HepG2 (cell line): ENCODE measurements around the gene IFRD1. TPM values are rescaled to one million over a fixed set of nuclear protein-coding genes. Genes with fewer than 3 reads are reported as not detected.
A peak's percentile ranks its signal among the peaks of the same experiment; 100 is the strongest.

Experiments used
- ATAC-seq: fragments of 200-7000 bp; cut with Tn5 transposase; 3 replicates; pipeline ENCODE4 v1.9.1; 2020; ENCODE audit warnings: mild to moderate bottlenecking, moderate library complexity
- BruUV-seq: library from RNA; stranded (reverse); fragments of 400-500 nt; replicated peaks from 2 replicates; lab custom pipeline; 2021; lab: Mats Ljungman, UMichigan
- CTCF ChIA-PET: fragments of 300-600 bp; formaldehyde crosslinking; extraction: SDS; loops from one replicate; lab custom pipeline; 2021; ENCODE audit warnings: low total read pairs, inconsistent platforms, low intra/inter-chr PET ratio; lab: Yijun Ruan, JAX
- POLR2A ChIA-PET: fragments of 350-600 bp; sonication (Branson Sonifier 250); formaldehyde crosslinking; loops from one replicate; lab custom pipeline; 2020; ENCODE audit warnings: antibody characterized with exemption, inconsistent platforms; lab: Yijun Ruan, JAX
- DNase-seq: peaks from one replicate; pipeline ENCODE4 v3.0.0-alpha.2; 2015; ENCODE audit warnings: low spot score
- FAIRE-seq: peaks from 3 replicates; lab custom pipeline; 2011; peaks lifted over from hg19 to GRCh38; lab: Jason Lieb, UNC
- H2AFZ ChIP-seq: one replicate; pipeline ENCODE4 v1.6.1; 2011; ENCODE audit warnings: low read length, inconsistent platforms
- H3K27ac ChIP-seq: fragments of 300-600 bp; 3 replicates; pipeline ENCODE4 v1.8.0; 2011; ENCODE audit warnings: mixed run types, mild to moderate bottlenecking, mixed read lengths, low read length, inconsistent platforms; ENCODE audit not compliant: insufficient read depth; ENCODE audit errors: extremely low read length
- H3K27me3 ChIP-seq, 2 experiments: fragments of 200-600 bp in 1 of 2; 2 replicates in 1 of 2; 3 replicates in 1 of 2; pipeline versions ENCODE4 v1.6.0 to v1.8.0; 2011; ENCODE audit warnings: low read length in 2 of 2, mild to moderate bottlenecking in 2 of 2, moderate library complexity in 2 of 2, inconsistent platforms in 1 of 2; ENCODE audit not compliant: insufficient read depth in 2 of 2, control insufficient read depth in 1 of 2
- H3K36me3 ChIP-seq, 2 experiments: fragments of 200-600 bp in 1 of 2; replicated peaks in 1 of 2; 2 replicates in 1 of 2; 3 replicates in 1 of 2; pipeline versions ENCODE4 v1.5.1 to v1.8.0; 2011; ENCODE audit warnings: low read length in 2 of 2, inconsistent platforms in 1 of 2; ENCODE audit not compliant: insufficient read depth in 2 of 2, control insufficient read depth in 1 of 2
- H3K4me1 ChIP-seq: 2 replicates; pipeline ENCODE4 v1.5.1; 2012; ENCODE audit warnings: low read length, inconsistent platforms; ENCODE audit not compliant: insufficient read depth
- H3K4me2 ChIP-seq: 2 replicates; pipeline ENCODE4 v1.6.0; 2011; ENCODE audit warnings: low read depth, low read length, inconsistent platforms
- H3K4me3 ChIP-seq, 3 experiments: fragments of 200-600 bp in 1 of 3; sonication (generic), shearing (Covaris generic) in 1 of 3; replicated peaks in 1 of 3; 2 replicates each; pipeline ENCODE4 v1.5.1; 2011 to 2016; ENCODE audit warnings: low read length in 3 of 3, inconsistent platforms in 2 of 3, low read depth in 2 of 3, mild to moderate bottlenecking in 2 of 3, control low read depth in 1 of 3, mixed read lengths in 1 of 3; ENCODE audit not compliant: insufficient read depth in 1 of 3
- H3K79me2 ChIP-seq: one replicate; pipeline ENCODE4 v1.6.1; 2011; ENCODE audit warnings: low read length, inconsistent platforms; ENCODE audit not compliant: insufficient read depth
- H3K9ac ChIP-seq: 2 replicates; pipeline ENCODE4 v1.6.0; 2011; ENCODE audit warnings: mild to moderate bottlenecking, low read depth, low read length, inconsistent platforms; ENCODE audit not compliant: insufficient read depth
- H3K9me3 ChIP-seq: 2 replicates; pipeline ENCODE4 v1.5.1; 2012; ENCODE audit warnings: mild to moderate bottlenecking, low read length
- H4K20me1 ChIP-seq: 2 replicates; pipeline ENCODE4 v1.6.0; 2011; ENCODE audit warnings: inconsistent platforms, mild to moderate bottlenecking, low read length, moderate library complexity; ENCODE audit not compliant: insufficient read depth
- BRCA1 ChIP-seq: sonication (generic); formaldehyde crosslinking; IDR thresholded peaks from 2 replicates; pipeline ENCODE4 v1.4.0; 2020; ENCODE audit warnings: missing genetic modification reagents
- HNRNPK ChIP-seq: fragments of 200-400 bp; formaldehyde crosslinking; IDR thresholded peaks from 2 replicates; pipeline ENCODE4 v1.6.1; 2018; ENCODE audit warnings: low read length, low read depth, moderate library complexity, mild to moderate bottlenecking; ENCODE audit not compliant: poor library complexity, severe bottlenecking
- HNRNPUL1 ChIP-seq: fragments of 200-400 bp; formaldehyde crosslinking; IDR thresholded peaks from 2 replicates; pipeline ENCODE4 v1.6.1; 2017; ENCODE audit warnings: low read depth, mild to moderate bottlenecking, low read length, moderate library complexity
- POGZ ChIP-seq: sonication (generic); formaldehyde crosslinking; IDR thresholded peaks from 2 replicates; pipeline ENCODE4 v1.4.0; 2020; ENCODE audit warnings: mild to moderate bottlenecking, missing genetic modification reagents
- SIN3A ChIP-seq: IDR thresholded peaks from 2 replicates; pipeline ENCODE4 v1.6.1; 2011; ENCODE audit warnings: low read depth, mild to moderate bottlenecking, control low read depth, low read length, borderline replicate concordance
- SMYD3 ChIP-seq: sonication (generic); formaldehyde crosslinking; IDR thresholded peaks from 2 replicates; pipeline ENCODE4 v1.8.1; 2023; ENCODE audit warnings: mild to moderate bottlenecking, missing genetic modification reagents
- SP2 ChIP-seq: sonication (generic); formaldehyde crosslinking; IDR thresholded peaks from 2 replicates; pipeline ENCODE4 v1.5.1; 2020; ENCODE audit warnings: mild to moderate bottlenecking, missing genetic modification reagents
- TGIF2 ChIP-seq: IDR thresholded peaks from 2 replicates; pipeline ENCODE4 v1.6.1; 2016; ENCODE audit warnings: control low read depth, missing compliant biosample characterization
- ZFP37 ChIP-seq: sonication (generic); formaldehyde crosslinking; IDR thresholded peaks from 2 replicates; pipeline ENCODE4 v1.4.0; 2020; ENCODE audit warnings: missing genetic modification reagents, borderline replicate concordance
- ZNF644 ChIP-seq: IDR thresholded peaks from 2 replicates; pipeline ENCODE4 v1.6.1; 2016; ENCODE audit warnings: low read depth
- WGBS: methylation state at CpG from one replicate; pipeline ENCODE4 v1.1.6; 2017; ENCODE audit warnings: low lambda C conversion rate; 5-methylcytosine and 5-hydroxymethylcytosine counted together
- in situ Hi-C: cut with HindIII; loops from 2 replicates; pipeline ENCODE4 v1.10.0; 2017; ENCODE audit warnings: low pct_unique_long_range_greater_than_20kb; ENCODE audit not compliant: extremely low pct_ligation_motif_present
- intact Hi-C: fragments of 100-400 bp; cut with micrococcal nuclease; formaldehyde crosslinking; loops from one replicate; pipeline ENCODE4 v1.10.0; 2022; ENCODE audit not compliant: unreplicated experiment
- polyA plus RNA-seq, 8 experiments: library from polyadenylated mRNA; depleted of rRNA in 3 of 8; stranded (reverse) in 7 of 8; unstranded in 1 of 8; fragments of >200 nt; fragmentation: Illumina TruSeq in 4 of 8; extraction: Trizol in 4 of 8; gene quantifications; 2 replicates each; pipeline versions ENCODE4 v1.2.1 to v1.2.3, GENCODE V29; 2011 to 2016; ENCODE audit warnings: low read depth in 4 of 8, missing spikeins in 1 of 8, mixed read lengths in 1 of 8; ENCODE audit not compliant: insufficient read depth in 1 of 8
- total RNA-seq, 5 experiments: library from RNA; depleted of rRNA; stranded (reverse); fragments of >200 nt; fragmentation: Illumina TruSeq; extraction: Trizol; gene quantifications; 2 replicates each; pipeline ENCODE4 v1.2.3, GENCODE V29; 2016; ENCODE audit warnings: low read depth in 1 of 5
- TF ChIP-seq, protein P1 (sequence below): sonication (generic); formaldehyde crosslinking; conservative IDR thresholded peaks from 2 replicates; pipeline ENCODE4 v1.4.0; 2020; ENCODE audit warnings: mild to moderate bottlenecking, missing genetic modification reagents, moderate library complexity
- TF ChIP-seq, protein P2 (sequence below): sonication (generic); formaldehyde crosslinking; IDR thresholded peaks from 2 replicates; pipeline ENCODE4 v1.5.0; 2020; ENCODE audit warnings: missing genetic modification reagents, mild to moderate bottlenecking, borderline replicate concordance
- TF ChIP-seq, protein P3 (sequence below): sonication (generic); formaldehyde crosslinking; IDR thresholded peaks from 2 replicates; pipeline ENCODE4 v1.5.1; 2020; ENCODE audit warnings: missing genetic modification reagents, mild to moderate bottlenecking, borderline replicate concordance
- TF ChIP-seq, protein P4 (sequence below): IDR thresholded peaks from 2 replicates; pipeline ENCODE4 v1.6.1; 2016
- TF ChIP-seq, protein P5 (sequence below): sonication (generic); formaldehyde crosslinking; IDR thresholded peaks from 2 replicates; pipeline ENCODE4 v1.9.0; 2021; ENCODE audit warnings: missing genetic modification reagents, mild to moderate bottlenecking, borderline replicate concordance

The IFRD1 gene
- total and polyA plus RNA-seq, 2 of the 13 experiments (the other 11 are each of a cell fraction or from before 2014, with no cell fraction given), result 50.9 to 55.5 TPM

DNA sequence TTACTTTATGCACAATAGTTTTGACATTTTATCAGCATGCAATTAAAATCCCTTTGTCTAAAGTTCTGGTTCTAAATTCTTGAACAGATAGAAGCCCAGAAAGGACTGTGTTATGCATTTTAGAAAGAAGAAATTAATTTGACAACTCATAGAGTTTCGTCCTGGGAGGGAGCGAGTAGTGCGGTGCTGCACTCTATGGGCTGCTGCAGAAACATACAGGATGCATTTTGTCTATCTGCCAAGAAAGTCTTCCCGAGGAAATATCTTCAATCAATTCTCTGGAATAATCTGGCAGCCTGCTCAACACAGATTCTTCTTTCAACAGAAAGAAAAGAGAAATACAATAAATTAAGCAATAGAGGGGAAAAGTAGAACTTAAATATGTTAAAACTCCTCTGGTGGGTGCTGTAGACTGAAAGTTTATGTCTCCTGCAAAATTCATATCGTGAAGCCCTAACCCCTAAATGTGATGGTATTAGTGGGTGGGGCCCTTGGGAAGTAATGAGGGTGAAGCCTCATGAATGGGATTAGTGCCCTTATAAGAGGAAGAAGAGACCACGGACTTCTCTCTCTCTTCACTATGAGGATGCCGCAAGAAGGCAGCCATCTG is 39.0 kb upstream of the IFRD1 start:
- peak overlapping the region; percentile 8 for H3K4me2 ChIP-seq
- in situ Hi-C loops, result loop anchor here (5.0 kb wide), 1 partner anchor 659 kb away; no protein-coding TSS in a partner anchor
- ATAC-seq (peak; percentile 90), FAIRE-seq (peak; percentile 80), DNase-seq (peak; percentile 31)
- no peaks in the 10 kb centered on the region for H3K36me3 ChIP-seq
- H3K79me2 ChIP-seq, result no peaks in the 10 kb centered on the region
- WGBS, result 36% methylated on average over 7 of the region's 7 CpGs
- H2AFZ ChIP-seq, result no peak overlapping the region
- H3K9ac ChIP-seq, result no peak overlapping the region
- ChIA-PET CTCF (interaction anchor here (0.6 kb wide), 1 partner anchor 458 kb away, joined by 3 read pairs; no protein-coding TSS in a partner anchor), POLR2A (no interaction called here)
- peaks cover 27% of the 10 kb centered on the region for H3K4me1 ChIP-seq
- no peak overlapping the region for H3K4me3 ChIP-seq
- H3K27me3 ChIP-seq, result no peaks in the 10 kb centered on the region
- no peaks in the 10 kb centered on the region for H3K9me3 ChIP-seq
- H3K27ac ChIP-seq, result no peak overlapping the region
- intact Hi-C loops, result loop anchor here (1.0 to 10.0 kb wide), 3 partner anchors 206 to 648 kb away; partner anchors contain the start of genes DOCK4 and ZNF277
- H4K20me1 ChIP-seq, result no peaks in the 10 kb centered on the region
- BruUV-seq, result no TSS peak
- TF ChIP-seq, protein P1, sequence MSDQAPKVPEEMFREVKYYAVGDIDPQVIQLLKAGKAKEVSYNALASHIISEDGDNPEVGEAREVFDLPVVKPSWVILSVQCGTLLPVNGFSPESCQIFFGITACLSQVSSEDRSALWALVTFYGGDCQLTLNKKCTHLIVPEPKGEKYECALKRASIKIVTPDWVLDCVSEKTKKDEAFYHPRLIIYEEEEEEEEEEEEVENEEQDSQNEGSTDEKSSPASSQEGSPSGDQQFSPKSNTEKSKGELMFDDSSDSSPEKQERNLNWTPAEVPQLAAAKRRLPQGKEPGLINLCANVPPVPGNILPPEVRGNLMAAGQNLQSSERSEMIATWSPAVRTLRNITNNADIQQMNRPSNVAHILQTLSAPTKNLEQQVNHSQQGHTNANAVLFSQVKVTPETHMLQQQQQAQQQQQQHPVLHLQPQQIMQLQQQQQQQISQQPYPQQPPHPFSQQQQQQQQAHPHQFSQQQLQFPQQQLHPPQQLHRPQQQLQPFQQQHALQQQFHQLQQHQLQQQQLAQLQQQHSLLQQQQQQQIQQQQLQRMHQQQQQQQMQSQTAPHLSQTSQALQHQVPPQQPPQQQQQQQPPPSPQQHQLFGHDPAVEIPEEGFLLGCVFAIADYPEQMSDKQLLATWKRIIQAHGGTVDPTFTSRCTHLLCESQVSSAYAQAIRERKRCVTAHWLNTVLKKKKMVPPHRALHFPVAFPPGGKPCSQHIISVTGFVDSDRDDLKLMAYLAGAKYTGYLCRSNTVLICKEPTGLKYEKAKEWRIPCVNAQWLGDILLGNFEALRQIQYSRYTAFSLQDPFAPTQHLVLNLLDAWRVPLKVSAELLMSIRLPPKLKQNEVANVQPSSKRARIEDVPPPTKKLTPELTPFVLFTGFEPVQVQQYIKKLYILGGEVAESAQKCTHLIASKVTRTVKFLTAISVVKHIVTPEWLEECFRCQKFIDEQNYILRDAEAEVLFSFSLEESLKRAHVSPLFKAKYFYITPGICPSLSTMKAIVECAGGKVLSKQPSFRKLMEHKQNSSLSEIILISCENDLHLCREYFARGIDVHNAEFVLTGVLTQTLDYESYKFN (CRISPR knock-in tag), result no peak
- TF ChIP-seq SP2 (CRISPR knock-in tag), result no peak
- TF ChIP-seq, protein P2, sequence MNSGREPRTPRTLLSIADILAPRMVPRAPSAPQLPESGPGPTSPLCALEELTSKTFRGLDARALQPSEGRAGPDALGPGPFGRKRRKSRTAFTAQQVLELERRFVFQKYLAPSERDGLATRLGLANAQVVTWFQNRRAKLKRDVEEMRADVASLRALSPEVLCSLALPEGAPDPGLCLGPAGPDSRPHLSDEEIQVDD, result no peak
- no peak for TF ChIP-seq HNRNPK
- no peak for TF ChIP-seq SMYD3 (CRISPR knock-in tag)
- TF ChIP-seq SIN3A, result no peak
- no peak for TF ChIP-seq HNRNPUL1
- no peak for TF ChIP-seq BRCA1 (CRISPR knock-in tag)
- TF ChIP-seq, protein P3, sequence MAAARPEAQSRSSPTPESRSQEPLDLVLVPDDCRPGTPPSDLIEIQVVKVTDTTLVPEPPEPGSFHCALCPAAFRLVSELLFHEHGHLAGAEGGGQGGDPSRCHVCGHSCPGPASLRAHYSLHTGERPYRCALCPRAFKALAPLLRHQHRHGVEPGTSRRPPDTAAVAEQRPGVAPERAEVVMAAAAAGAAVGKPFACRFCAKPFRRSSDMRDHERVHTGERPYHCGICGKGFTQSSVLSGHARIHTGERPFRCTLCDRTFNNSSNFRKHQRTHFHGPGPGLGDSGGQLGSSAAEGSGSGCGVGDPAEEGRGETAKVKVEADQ (CRISPR knock-in tag), result no peak
- TF ChIP-seq, protein P4, sequence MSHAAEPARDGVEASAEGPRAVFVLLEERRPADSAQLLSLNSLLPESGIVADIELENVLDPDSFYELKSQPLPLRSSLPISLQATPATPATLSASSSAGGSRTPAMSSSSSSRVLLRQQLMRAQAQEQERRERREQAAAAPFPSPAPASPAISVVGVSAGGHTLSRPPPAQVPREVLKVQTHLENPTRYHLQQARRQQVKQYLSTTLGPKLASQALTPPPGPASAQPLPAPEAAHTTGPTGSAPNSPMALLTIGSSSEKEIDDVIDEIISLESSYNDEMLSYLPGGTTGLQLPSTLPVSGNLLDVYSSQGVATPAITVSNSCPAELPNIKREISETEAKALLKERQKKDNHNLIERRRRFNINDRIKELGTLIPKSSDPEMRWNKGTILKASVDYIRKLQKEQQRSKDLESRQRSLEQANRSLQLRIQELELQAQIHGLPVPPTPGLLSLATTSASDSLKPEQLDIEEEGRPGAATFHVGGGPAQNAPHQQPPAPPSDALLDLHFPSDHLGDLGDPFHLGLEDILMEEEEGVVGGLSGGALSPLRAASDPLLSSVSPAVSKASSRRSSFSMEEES, result no peak
- no peak for TF ChIP-seq ZNF644 (CRISPR knock-in tag)
- TF ChIP-seq ZFP37, result no peak
- TF ChIP-seq, protein P5, sequence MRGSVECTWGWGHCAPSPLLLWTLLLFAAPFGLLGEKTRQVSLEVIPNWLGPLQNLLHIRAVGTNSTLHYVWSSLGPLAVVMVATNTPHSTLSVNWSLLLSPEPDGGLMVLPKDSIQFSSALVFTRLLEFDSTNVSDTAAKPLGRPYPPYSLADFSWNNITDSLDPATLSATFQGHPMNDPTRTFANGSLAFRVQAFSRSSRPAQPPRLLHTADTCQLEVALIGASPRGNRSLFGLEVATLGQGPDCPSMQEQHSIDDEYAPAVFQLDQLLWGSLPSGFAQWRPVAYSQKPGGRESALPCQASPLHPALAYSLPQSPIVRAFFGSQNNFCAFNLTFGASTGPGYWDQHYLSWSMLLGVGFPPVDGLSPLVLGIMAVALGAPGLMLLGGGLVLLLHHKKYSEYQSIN (CRISPR knock-in tag), result no peak
- TF ChIP-seq TGIF2 (CRISPR knock-in tag), result no peak
- no peak for TF ChIP-seq POGZ (CRISPR knock-in tag)
